Stimulated activated naive CD8-positive, alpha-beta T cell treated with anti-CD3 and anti-CD28 coated beads, Interleukin-15, amount 100 ng/mL, for 72 hours (primary cell): ENCODE measurements around the gene COPG1.

Source experiments
- ATAC-seq: fragments of 150-1000 bp; cut with Tn5 transposase; 2 replicates; pipeline ENCODE4 v1.10.0; 2021; ENCODE audit warnings: mild to moderate bottlenecking, moderate library complexity
- DNase-seq, 2 donors: peaks; one replicate each; pipeline ENCODE4 v3.0.0; 2021 to 2022
- H3K27ac Mint-ChIP-seq, 2 donors: one replicate each; pipeline ENCODE4 v1.8.0; 2022; ENCODE audit warnings: mild to moderate bottlenecking in 2 of 2, mixed read lengths in 2 of 2, moderate library complexity in 2 of 2
- H3K27me3 Mint-ChIP-seq: one replicate; pipeline ENCODE4 v1.8.0; 2022; ENCODE audit warnings: mixed read lengths
- H3K4me1 Mint-ChIP-seq: one replicate; pipeline ENCODE4 v1.8.0; 2022; ENCODE audit warnings: mild to moderate bottlenecking, mixed read lengths
- H3K4me3 Mint-ChIP-seq, 2 donors: one replicate each; pipeline ENCODE4 v1.8.0; 2022; ENCODE audit warnings: mild to moderate bottlenecking in 2 of 2, mixed read lengths in 2 of 2, moderate library complexity in 1 of 2
- H3K9me3 Mint-ChIP-seq, 2 donors: one replicate each; pipeline ENCODE4 v1.8.0; 2022; ENCODE audit warnings: mixed read lengths in 2 of 2

COPG1 gene

DNA sequence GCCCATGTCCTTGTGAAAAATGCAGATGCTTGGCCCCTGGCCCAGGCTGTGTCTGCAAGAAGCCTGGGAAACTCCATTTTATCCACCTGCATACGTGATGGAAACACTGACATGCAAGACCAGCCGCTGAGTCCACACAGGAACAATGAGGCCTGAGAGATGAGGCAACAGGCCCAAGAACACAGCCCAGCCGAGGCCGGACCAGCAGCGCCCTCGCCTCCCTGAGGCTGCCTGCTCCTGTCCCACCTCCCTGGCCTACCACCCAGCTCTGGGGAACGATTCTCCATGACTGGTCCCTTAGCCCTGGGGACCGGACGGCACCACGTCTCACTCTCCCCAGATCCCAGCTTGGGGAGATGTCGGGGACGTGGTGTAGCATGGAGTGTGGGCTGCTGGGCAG, 76.7 kb downstream of the COPG1 start:
- Mint-ChIP-seq H3K4me3 (no peak overlapping the region), H3K27me3 (no peaks in the 10 kb centered on the region), H3K9me3 (no peaks in the 10 kb centered on the region), H3K27ac (no peak overlapping the region), H3K4me1 (no peaks in the 10 kb centered on the region)
- no peak for ATAC-seq
- no peak for DNase-seq

DNA sequence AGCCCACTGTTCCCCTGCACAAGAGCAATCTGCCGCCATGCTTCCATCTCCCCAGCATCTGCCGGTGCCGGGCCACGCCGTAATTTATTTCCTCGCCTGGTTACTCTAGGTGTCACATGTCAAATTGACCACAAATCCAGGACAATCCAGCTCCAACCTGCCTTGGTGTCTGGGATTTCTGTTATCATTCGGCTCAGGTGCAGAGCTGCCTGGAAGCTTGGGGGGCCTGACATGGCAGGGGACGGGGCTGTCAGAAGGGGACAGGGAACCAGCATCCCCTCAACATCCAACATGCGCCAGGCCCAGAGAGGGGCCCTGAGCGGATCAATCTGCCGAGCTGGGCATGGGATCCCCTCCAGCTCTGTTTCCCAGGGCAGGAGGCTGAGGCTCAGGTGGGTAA, 77.2 kb downstream of the COPG1 start:
- no peak overlapping the region for H3K27ac Mint-ChIP-seq
- H3K4me1 Mint-ChIP-seq: no peaks in the 10 kb centered on the region
- DNase-seq (no peak), ATAC-seq (no peak)
- H3K9me3 Mint-ChIP-seq: no peaks in the 10 kb centered on the region
- H3K27me3 Mint-ChIP-seq: no peaks in the 10 kb centered on the region
- H3K4me3 Mint-ChIP-seq: no peak overlapping the region
